ENCODE results near the gene RUVBL1.

Gene RUVBL1

GRCh38 chr3:128072454-128073184, 51.0 kb downstream of the RUVBL1 start:
- Histone ChIP-seq H3K4me2 (ENCODE audit: low read length) (no peak overlapping the region), H3K27me3 (ENCODE audit: control insufficient read depth, insufficient read depth, low read length) (no peaks in the 10 kb centered on the region), H3K27ac (peak overlapping the region; percentile 2), H3K9ac (no peak overlapping the region), H3K4me3 (ENCODE audit: low read depth, low read length) (no peak overlapping the region), H3K79me2 (no peaks in the 10 kb centered on the region), H2AFZ (no peak overlapping the region), H3K4me1 (peaks cover 16% of the 10 kb centered on the region), H3K36me3 (ENCODE audit: control insufficient read depth, insufficient read depth, low read length) (no peaks in the 10 kb centered on the region), H3K9me3 (ENCODE audit: control insufficient read depth, low read length) (no peaks in the 10 kb centered on the region)
- no peak for TF ChIP-seq CTCF (IDR thresholded peaks at IDR 0.05)

GRCh38 chr3:128071771-128072453, 51.7 kb downstream of the RUVBL1 start:
- H3K27me3 ChIP-seq (ENCODE audit: control insufficient read depth, insufficient read depth, low read length) = no peaks in the 10 kb centered on the region
- no peak overlapping the region for H3K9ac ChIP-seq
- no peak overlapping the region for H2AFZ ChIP-seq
- H3K4me3 ChIP-seq (ENCODE audit: low read depth, low read length) = no peak overlapping the region
- TF ChIP-seq CTCF (IDR thresholded peaks at IDR 0.05) = no peak
- no peaks in the 10 kb centered on the region for H3K36me3 ChIP-seq (ENCODE audit: control insufficient read depth, insufficient read depth, low read length)
- no peak overlapping the region for H3K4me2 ChIP-seq (ENCODE audit: low read length)
- no peaks in the 10 kb centered on the region for H3K79me2 ChIP-seq
- no peaks in the 10 kb centered on the region for H3K9me3 ChIP-seq (ENCODE audit: control insufficient read depth, low read length)
- H3K27ac ChIP-seq = no peak overlapping the region
- H3K4me1 ChIP-seq = peaks cover 16% of the 10 kb centered on the region

DNA sequence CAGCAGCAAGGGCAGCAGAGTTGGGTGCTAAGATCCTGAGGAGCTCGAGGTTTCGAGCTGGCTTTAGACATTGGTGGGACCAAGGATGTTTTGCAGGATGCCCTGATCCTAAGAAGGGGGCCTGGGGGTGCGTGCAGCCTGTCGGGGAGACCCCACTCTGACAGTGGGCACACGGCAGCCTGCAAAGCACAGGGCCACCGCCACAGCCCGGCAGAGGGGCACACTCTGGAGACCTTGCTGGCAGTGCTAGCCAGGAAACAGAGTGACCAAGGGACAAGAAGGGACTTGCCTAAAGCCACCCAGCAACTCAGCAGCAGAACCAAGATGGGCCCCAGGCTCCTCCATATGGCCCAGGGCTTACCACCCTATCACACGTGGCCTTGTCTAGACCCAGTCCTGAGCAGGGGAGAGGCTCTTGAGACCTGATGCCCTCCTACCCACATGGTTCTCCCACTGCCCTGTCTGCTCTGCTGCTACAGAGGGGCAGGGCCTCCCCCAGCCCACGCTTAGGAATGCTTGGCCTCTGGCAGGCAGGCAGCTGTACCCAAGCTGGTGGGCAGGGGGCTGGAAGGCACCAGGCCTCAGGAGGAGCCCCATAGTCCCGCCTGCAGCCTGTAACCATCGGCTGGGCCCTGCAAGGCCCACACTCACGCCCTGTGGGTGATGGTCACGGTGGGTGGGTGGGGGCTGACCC, 52.6 kb downstream of the RUVBL1 start:
- Histone ChIP-seq H3K36me3 (ENCODE audit: control insufficient read depth, insufficient read depth, low read length) (no peaks in the 10 kb centered on the region), H3K27ac (no peak overlapping the region), H3K4me1 (peaks cover 16% of the 10 kb centered on the region), H3K9ac (no peak overlapping the region), H3K9me3 (ENCODE audit: control insufficient read depth, low read length) (no peaks in the 10 kb centered on the region), H3K79me2 (no peaks in the 10 kb centered on the region), H3K4me3 (ENCODE audit: low read depth, low read length) (no peak overlapping the region), H2AFZ (no peak overlapping the region), H3K27me3 (ENCODE audit: control insufficient read depth, insufficient read depth, low read length) (no peaks in the 10 kb centered on the region), H3K4me2 (ENCODE audit: low read length) (no peak overlapping the region)
- TF ChIP-seq CTCF (IDR thresholded peaks at IDR 0.05) = no peak

GRCh38 chr3:128069271-128069670, 54.3 kb downstream of the RUVBL1 start:
- H3K4me3 ChIP-seq (ENCODE audit: low read depth, low read length) = no peak overlapping the region
- H3K4me1 ChIP-seq = peaks cover 11% of the 10 kb centered on the region
- H3K27me3 ChIP-seq (ENCODE audit: control insufficient read depth, insufficient read depth, low read length) = no peaks in the 10 kb centered on the region
- H3K27ac ChIP-seq = no peak overlapping the region
- no peak overlapping the region for H3K9ac ChIP-seq
- no peak for TF ChIP-seq CTCF (IDR thresholded peaks at IDR 0.05)
- H2AFZ ChIP-seq = no peak overlapping the region
- no peaks in the 10 kb centered on the region for H3K36me3 ChIP-seq (ENCODE audit: control insufficient read depth, insufficient read depth, low read length)
- H3K9me3 ChIP-seq (ENCODE audit: control insufficient read depth, low read length) = no peaks in the 10 kb centered on the region
- H3K4me2 ChIP-seq (ENCODE audit: low read length) = no peak overlapping the region
- H3K79me2 ChIP-seq = no peaks in the 10 kb centered on the region

Measured in parathyroid adenoma (tissue), 2 donors.